HepG2 (cell line): ENCODE data around the gene NBEA. TPM values are rescaled to one million over a fixed set of nuclear protein-coding genes. Genes with fewer than 3 reads are reported as not detected.

Experiments used
- ATAC-seq: fragments of 200-7000 bp; cut with Tn5 transposase; 3 replicates; pipeline ENCODE4 v1.9.1; 2020; ENCODE audit warnings: mild to moderate bottlenecking, moderate library complexity
- BruUV-seq: library from RNA; stranded (reverse); fragments of 400-500 nt; replicated peaks from 2 replicates; lab custom pipeline; 2021; lab: Mats Ljungman, UMichigan
- CTCF ChIA-PET: fragments of 300-600 bp; formaldehyde crosslinking; extraction: SDS; loops from one replicate; lab custom pipeline; 2021; ENCODE audit warnings: low total read pairs, inconsistent platforms, low intra/inter-chr PET ratio; lab: Yijun Ruan, JAX
- POLR2A ChIA-PET: fragments of 350-600 bp; sonication (Branson Sonifier 250); formaldehyde crosslinking; loops from one replicate; lab custom pipeline; 2020; ENCODE audit warnings: antibody characterized with exemption, inconsistent platforms; lab: Yijun Ruan, JAX
- DNase-seq: peaks from one replicate; pipeline ENCODE4 v3.0.0-alpha.2; 2015; ENCODE audit warnings: low spot score
- FAIRE-seq: peaks from 3 replicates; lab custom pipeline; 2011; peaks lifted over from hg19 to GRCh38; lab: Jason Lieb, UNC
- H2AFZ ChIP-seq: one replicate; pipeline ENCODE4 v1.6.1; 2011; ENCODE audit warnings: low read length, inconsistent platforms
- H3K27ac ChIP-seq: fragments of 300-600 bp; 3 replicates; pipeline ENCODE4 v1.8.0; 2011; ENCODE audit warnings: mixed run types, mild to moderate bottlenecking, mixed read lengths, low read length, inconsistent platforms; ENCODE audit not compliant: insufficient read depth; ENCODE audit errors: extremely low read length
- H3K27me3 ChIP-seq, 2 experiments: fragments of 200-600 bp in 1 of 2; 2 replicates in 1 of 2; 3 replicates in 1 of 2; pipeline versions ENCODE4 v1.6.0 to v1.8.0; 2011; ENCODE audit warnings: low read length in 2 of 2, mild to moderate bottlenecking in 2 of 2, moderate library complexity in 2 of 2, inconsistent platforms in 1 of 2; ENCODE audit not compliant: insufficient read depth in 2 of 2, control insufficient read depth in 1 of 2
- H3K36me3 ChIP-seq, 2 experiments: fragments of 200-600 bp in 1 of 2; replicated peaks in 1 of 2; 2 replicates in 1 of 2; 3 replicates in 1 of 2; pipeline versions ENCODE4 v1.5.1 to v1.8.0; 2011; ENCODE audit warnings: low read length in 2 of 2, inconsistent platforms in 1 of 2; ENCODE audit not compliant: insufficient read depth in 2 of 2, control insufficient read depth in 1 of 2
- H3K4me1 ChIP-seq: 2 replicates; pipeline ENCODE4 v1.5.1; 2012; ENCODE audit warnings: low read length, inconsistent platforms; ENCODE audit not compliant: insufficient read depth
- H3K4me2 ChIP-seq: 2 replicates; pipeline ENCODE4 v1.6.0; 2011; ENCODE audit warnings: low read depth, low read length, inconsistent platforms
- H3K4me3 ChIP-seq, 3 experiments: fragments of 200-600 bp in 1 of 3; sonication (generic), shearing (Covaris generic) in 1 of 3; replicated peaks in 1 of 3; 2 replicates each; pipeline ENCODE4 v1.5.1; 2011 to 2016; ENCODE audit warnings: low read length in 3 of 3, inconsistent platforms in 2 of 3, low read depth in 2 of 3, mild to moderate bottlenecking in 2 of 3, control low read depth in 1 of 3, mixed read lengths in 1 of 3; ENCODE audit not compliant: insufficient read depth in 1 of 3
- H3K79me2 ChIP-seq: one replicate; pipeline ENCODE4 v1.6.1; 2011; ENCODE audit warnings: low read length, inconsistent platforms; ENCODE audit not compliant: insufficient read depth
- H3K9ac ChIP-seq: 2 replicates; pipeline ENCODE4 v1.6.0; 2011; ENCODE audit warnings: mild to moderate bottlenecking, low read depth, low read length, inconsistent platforms; ENCODE audit not compliant: insufficient read depth
- H3K9me3 ChIP-seq: 2 replicates; pipeline ENCODE4 v1.5.1; 2012; ENCODE audit warnings: mild to moderate bottlenecking, low read length
- H4K20me1 ChIP-seq: 2 replicates; pipeline ENCODE4 v1.6.0; 2011; ENCODE audit warnings: inconsistent platforms, mild to moderate bottlenecking, low read length, moderate library complexity; ENCODE audit not compliant: insufficient read depth
- AGO2 ChIP-seq: fragments of 200-400 bp; formaldehyde crosslinking; optimal IDR thresholded peaks from 2 replicates; pipeline ENCODE3; 2017; ENCODE audit warnings: mild to moderate bottlenecking, low read depth, low read length, moderate library complexity
- ARHGAP35 ChIP-seq: sonication (generic); formaldehyde crosslinking; IDR thresholded peaks from 2 replicates; pipeline ENCODE4 v1.9.0; 2022; ENCODE audit warnings: mild to moderate bottlenecking, inconsistent platforms, moderate library complexity, missing genetic modification reagents, borderline replicate concordance
- CHCHD3 ChIP-seq: sonication (generic); formaldehyde crosslinking; IDR thresholded peaks from 2 replicates; pipeline ENCODE4 v1.8.0; 2022; ENCODE audit warnings: mild to moderate bottlenecking, missing genetic modification reagents, moderate library complexity
- HNRNPL ChIP-seq: fragments of 200-400 bp; formaldehyde crosslinking; IDR thresholded peaks from 2 replicates; pipeline ENCODE4 v1.6.1; 2017; ENCODE audit warnings: mild to moderate bottlenecking, low read depth, low read length
- PRDM10 ChIP-seq: sonication (generic); formaldehyde crosslinking; IDR thresholded peaks from 2 replicates; pipeline ENCODE4 v1.4.0; 2020; ENCODE audit warnings: low read depth, missing genetic modification reagents
- SNAPC2 ChIP-seq: sonication (generic); formaldehyde crosslinking; IDR thresholded peaks from 2 replicates; pipeline ENCODE4 v1.8.1; 2022; ENCODE audit warnings: mild to moderate bottlenecking, missing genetic modification reagents
- ZMYM3 ChIP-seq: sonication (generic); formaldehyde crosslinking; IDR thresholded peaks from 2 replicates; pipeline ENCODE4 v1.5.1; 2020; ENCODE audit warnings: mild to moderate bottlenecking, missing genetic modification reagents
- ZNF3 ChIP-seq: IDR thresholded peaks from 2 replicates; pipeline ENCODE4 v1.7.0; 2017; ENCODE audit warnings: inconsistent platforms
- ZNF362 ChIP-seq: sonication (generic); formaldehyde crosslinking; IDR thresholded peaks from 2 replicates; pipeline ENCODE4 v1.4.0; 2020; ENCODE audit warnings: missing genetic modification reagents, mild to moderate bottlenecking, borderline replicate concordance
- ZNF556 ChIP-seq: sonication (generic); formaldehyde crosslinking; IDR thresholded peaks from 2 replicates; pipeline ENCODE4 v1.4.0; 2020; ENCODE audit warnings: mild to moderate bottlenecking, missing genetic modification reagents, borderline replicate concordance
- ZSCAN29 ChIP-seq: sonication (generic); formaldehyde crosslinking; conservative IDR thresholded peaks from 2 replicates; pipeline ENCODE4 v1.4.0; 2020; ENCODE audit warnings: mild to moderate bottlenecking, missing genetic modification reagents
- WGBS: methylation state at CpG from one replicate; pipeline ENCODE4 v1.1.6; 2017; ENCODE audit warnings: low lambda C conversion rate; 5-methylcytosine and 5-hydroxymethylcytosine counted together
- in situ Hi-C: cut with HindIII; loops from 2 replicates; pipeline ENCODE4 v1.10.0; 2017; ENCODE audit warnings: low pct_unique_long_range_greater_than_20kb; ENCODE audit not compliant: extremely low pct_ligation_motif_present
- intact Hi-C: fragments of 100-400 bp; cut with micrococcal nuclease; formaldehyde crosslinking; loops from one replicate; pipeline ENCODE4 v1.10.0; 2022; ENCODE audit not compliant: unreplicated experiment
- polyA plus RNA-seq, 8 experiments: library from polyadenylated mRNA; depleted of rRNA in 3 of 8; stranded (reverse) in 7 of 8; unstranded in 1 of 8; fragments of >200 nt; fragmentation: Illumina TruSeq in 4 of 8; extraction: Trizol in 4 of 8; gene quantifications; 2 replicates each; pipeline versions ENCODE4 v1.2.1 to v1.2.3, GENCODE V29; 2011 to 2016; ENCODE audit warnings: low read depth in 4 of 8, missing spikeins in 1 of 8, mixed read lengths in 1 of 8; ENCODE audit not compliant: insufficient read depth in 1 of 8
- total RNA-seq, 5 experiments: library from RNA; depleted of rRNA; stranded (reverse); fragments of >200 nt; fragmentation: Illumina TruSeq; extraction: Trizol; gene quantifications; 2 replicates each; pipeline ENCODE4 v1.2.3, GENCODE V29; 2016; ENCODE audit warnings: low read depth in 1 of 5

NBEA gene
- total and polyA plus RNA-seq, 2 of the 13 experiments (the other 11 are each of a cell fraction or from before 2014, with no cell fraction given): 2.7 to 2.8 TPM

GRCh38 chr13:35457258-35457657, 515.2 kb downstream of the NBEA start (continued):
- TF ChIP-seq PRDM10 (CRISPR knock-in tag): no peak

GRCh38 chr13:35460061-35460460, 518.0 kb downstream of the NBEA start:
- ATAC-seq (no peak), DNase-seq (no peak), FAIRE-seq (no peak)
- in situ Hi-C loops: no loop called here
- H3K9ac ChIP-seq: no peak overlapping the region
- CTCF ChIA-PET: no interaction called here
- POLR2A ChIA-PET: no interaction called here
- H3K27me3 ChIP-seq: no peaks in the 10 kb centered on the region
- no peak for TF ChIP-seq ZMYM3 (CRISPR knock-in tag)
- no peak for TF ChIP-seq HNRNPL
- TF ChIP-seq ZSCAN29 (CRISPR knock-in tag): no peak
- TF ChIP-seq CHCHD3 (CRISPR knock-in tag): no peak
- no peak for TF ChIP-seq ZNF556 (CRISPR knock-in tag)
- TF ChIP-seq ZNF362: no peak
- TF ChIP-seq AGO2: no peak
- TF ChIP-seq SNAPC2 (CRISPR knock-in tag): no peak
- TF ChIP-seq ARHGAP35 (CRISPR knock-in tag): no peak
- no peak for TF ChIP-seq ZNF3 (CRISPR knock-in tag)
- no peak overlapping the region for H3K4me3 ChIP-seq
- no peaks in the 10 kb centered on the region for H3K36me3 ChIP-seq
- no peaks in the 10 kb centered on the region for H3K9me3 ChIP-seq
- WGBS: 54% methylated on average over 2 of the region's 2 CpGs
- H2AFZ ChIP-seq: no peak overlapping the region
- H4K20me1 ChIP-seq: no peaks in the 10 kb centered on the region
- H3K27ac ChIP-seq: no peak overlapping the region
- no peaks in the 10 kb centered on the region for H3K4me1 ChIP-seq
- intact Hi-C loops: no loop called here
- BruUV-seq: no TSS peak
- no peaks in the 10 kb centered on the region for H3K79me2 ChIP-seq
- H3K4me2 ChIP-seq: no peak overlapping the region
